Panc1 (cell line): Measurements from ENCODE around the gene MTAP. TPM values are rescaled to one million over a fixed set of nuclear protein-coding genes. Genes with fewer than 3 reads are reported as not detected.

Experiments
- total RNA-seq: library from RNA; stranded (reverse); gene quantifications from one replicate; pipeline ENCODE4 v1.2.1, GENCODE V29; 2021; ENCODE audit not compliant: unreplicated experiment

MTAP gene
- total RNA-seq, 1 experiment from 2014 or later: 9.6 TPM

Other genes starting within 250 kb of the MTAP start
- not detected for gene CDKN2A, start 191.8 kb downstream of the MTAP start, total RNA-seq
- gene CDKN2B-AS1, start 192.2 kb downstream of the MTAP start, total RNA-seq: not detected
- gene CDKN2B, start 206.7 kb downstream of the MTAP start, total RNA-seq: 0.05 TPM